ENCODE measurements around the gene GFRA1.

DNA sequence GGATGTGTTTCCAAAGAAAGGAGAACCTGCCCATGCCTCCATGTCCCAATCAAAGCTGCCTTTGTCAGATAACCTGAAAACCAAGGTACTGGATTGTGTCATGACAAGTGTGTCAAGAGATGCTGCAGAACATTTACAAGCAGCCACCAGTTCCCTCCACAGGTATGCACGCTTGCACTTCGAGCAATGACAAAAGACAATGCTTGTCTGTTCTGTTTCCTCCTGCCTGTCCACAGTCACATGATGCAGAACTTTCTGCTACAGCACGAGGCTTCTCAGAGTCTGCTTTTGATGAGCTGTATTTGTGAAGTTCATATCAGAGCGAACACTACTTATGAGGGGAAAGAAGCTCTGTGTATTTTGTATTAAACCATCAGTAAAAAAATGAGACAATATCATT, 209.9 kb downstream of the GFRA1 start:
- TF ChIP-seq, protein P1, sequence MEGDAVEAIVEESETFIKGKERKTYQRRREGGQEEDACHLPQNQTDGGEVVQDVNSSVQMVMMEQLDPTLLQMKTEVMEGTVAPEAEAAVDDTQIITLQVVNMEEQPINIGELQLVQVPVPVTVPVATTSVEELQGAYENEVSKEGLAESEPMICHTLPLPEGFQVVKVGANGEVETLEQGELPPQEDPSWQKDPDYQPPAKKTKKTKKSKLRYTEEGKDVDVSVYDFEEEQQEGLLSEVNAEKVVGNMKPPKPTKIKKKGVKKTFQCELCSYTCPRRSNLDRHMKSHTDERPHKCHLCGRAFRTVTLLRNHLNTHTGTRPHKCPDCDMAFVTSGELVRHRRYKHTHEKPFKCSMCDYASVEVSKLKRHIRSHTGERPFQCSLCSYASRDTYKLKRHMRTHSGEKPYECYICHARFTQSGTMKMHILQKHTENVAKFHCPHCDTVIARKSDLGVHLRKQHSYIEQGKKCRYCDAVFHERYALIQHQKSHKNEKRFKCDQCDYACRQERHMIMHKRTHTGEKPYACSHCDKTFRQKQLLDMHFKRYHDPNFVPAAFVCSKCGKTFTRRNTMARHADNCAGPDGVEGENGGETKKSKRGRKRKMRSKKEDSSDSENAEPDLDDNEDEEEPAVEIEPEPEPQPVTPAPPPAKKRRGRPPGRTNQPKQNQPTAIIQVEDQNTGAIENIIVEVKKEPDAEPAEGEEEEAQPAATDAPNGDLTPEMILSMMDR (IDR thresholded peaks at IDR 0.05; ENCODE audit: insufficient read depth, low read length, poor library complexity, severe bottlenecking): no peak
- TF ChIP-seq EZH2phosphoT487 (conservative IDR thresholded peaks at IDR 0.05; ENCODE audit: low read length): no peak
